HG02981 (cell line): ENCODE data around the gene PAM.
"Not testable (repeated sequence)": the region's sequence is repeated elsewhere in the genome, so short reads cannot be mapped to it uniquely, and the experiment has no call there.

Experiments used
- ATAC-seq: cut with Tn5 transposase; IDR thresholded peaks from one replicate; pipeline ENCODE4 v1.9.1; 2021; ENCODE audit warnings: mild to moderate bottlenecking, moderate library complexity; ENCODE audit not compliant: unreplicated experiment

PAM gene

GRCh38 chr5:102975457-102976182 lies 220.5 kb downstream of the PAM start:
- ATAC-seq, result no peak

DNA sequence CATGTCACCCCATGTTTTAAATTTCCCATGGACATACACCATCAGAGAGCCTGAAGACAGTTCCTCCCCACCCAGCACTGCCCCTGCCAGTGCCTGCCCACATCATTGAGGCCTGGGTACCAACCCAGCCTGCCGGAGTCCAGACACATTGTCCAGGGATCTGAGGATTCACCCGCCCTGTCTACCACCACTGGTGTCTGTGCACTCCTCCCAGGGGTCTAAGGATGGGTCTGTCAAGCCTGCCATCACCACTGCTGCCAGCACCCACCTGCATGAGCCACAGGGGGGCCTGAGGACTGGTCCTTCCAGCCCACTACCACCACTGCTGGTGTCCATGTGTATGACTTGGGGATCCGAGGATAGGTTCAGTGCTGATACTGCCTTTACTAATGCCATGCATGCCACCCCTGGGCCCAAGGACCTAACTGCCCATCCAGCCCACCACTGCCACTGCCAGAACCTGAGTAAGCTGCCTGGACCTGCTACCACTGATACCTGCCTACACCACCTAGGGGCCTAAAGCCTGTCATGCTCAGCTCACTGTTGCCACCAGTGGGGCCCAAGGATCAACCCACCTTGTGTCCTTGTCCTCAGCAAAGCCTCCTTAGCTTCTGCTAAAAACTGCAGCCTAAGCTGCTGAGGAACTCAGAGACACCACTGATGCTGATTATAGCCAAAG lies 227.0 kb downstream of the PAM start:
- ATAC-seq, result no peak

DNA sequence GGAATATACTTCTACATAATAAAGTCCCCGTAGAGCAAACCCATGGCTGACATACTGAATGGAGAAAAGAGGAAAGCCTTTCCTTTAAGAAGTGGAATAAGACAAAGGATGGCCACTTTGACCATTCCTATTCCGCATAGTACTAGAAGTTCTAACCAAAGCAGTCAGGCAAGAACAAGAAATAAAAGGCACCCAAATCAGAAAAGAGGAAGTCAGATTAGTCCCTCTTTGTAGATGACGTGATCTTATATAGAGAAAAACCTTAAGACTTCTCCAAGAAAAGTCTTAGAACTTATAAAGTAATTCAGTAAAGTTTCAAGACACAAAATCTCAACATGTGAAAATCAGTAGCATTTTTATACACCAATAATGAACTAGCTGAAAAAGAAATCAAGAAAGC lies 231.0 kb downstream of the PAM start:
- ATAC-seq, result no peak

DNA sequence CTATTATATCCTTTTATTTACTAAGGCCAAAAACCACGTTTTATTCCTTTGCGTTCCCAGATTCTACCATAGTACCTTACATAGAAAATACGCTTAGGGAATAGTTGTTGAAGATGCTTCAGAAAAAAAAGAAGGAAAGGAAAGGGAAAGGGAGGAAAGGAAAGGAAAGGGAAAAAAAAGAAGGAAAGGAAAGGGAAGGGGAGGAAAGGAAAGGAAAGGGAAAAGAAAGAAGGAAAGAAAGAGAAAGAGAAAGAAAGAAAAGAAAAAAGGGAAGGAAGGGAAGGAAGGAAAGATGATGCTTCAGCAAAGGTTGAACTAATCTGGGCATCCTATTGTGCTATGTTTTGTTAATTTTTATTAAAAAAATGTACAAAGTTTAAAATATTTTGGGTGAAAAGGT lies 233.4 kb downstream of the PAM start:
- ATAC-seq, result no peak

DNA sequence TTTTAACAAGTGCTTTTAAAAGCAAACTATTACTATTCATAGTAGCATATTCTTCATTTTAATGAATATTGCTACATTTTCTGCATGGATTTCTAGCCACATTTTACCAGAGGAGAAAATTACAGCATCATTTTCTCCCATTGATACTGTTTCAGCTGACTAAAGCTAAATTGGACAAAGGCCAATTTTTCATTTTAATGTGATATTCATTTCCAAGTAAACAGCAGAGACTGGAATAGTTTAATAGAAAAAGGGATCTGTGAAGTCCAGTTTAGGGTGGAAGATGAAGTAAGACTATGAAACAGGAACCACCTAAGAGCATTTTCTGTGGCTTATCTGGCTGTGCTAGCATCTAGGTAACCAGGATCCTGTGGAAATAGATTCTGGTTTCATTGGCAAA lies 236.7 kb downstream of the PAM start:
- no peak for ATAC-seq

- no peak for ATAC-seq
Observed at GRCh38 chr5:102996011-102996575, 241.0 kb downstream of the PAM start.

- no peak for ATAC-seq
Observed at GRCh38 chr5:102998224-102998623, 243.1 kb downstream of the PAM start.

DNA sequence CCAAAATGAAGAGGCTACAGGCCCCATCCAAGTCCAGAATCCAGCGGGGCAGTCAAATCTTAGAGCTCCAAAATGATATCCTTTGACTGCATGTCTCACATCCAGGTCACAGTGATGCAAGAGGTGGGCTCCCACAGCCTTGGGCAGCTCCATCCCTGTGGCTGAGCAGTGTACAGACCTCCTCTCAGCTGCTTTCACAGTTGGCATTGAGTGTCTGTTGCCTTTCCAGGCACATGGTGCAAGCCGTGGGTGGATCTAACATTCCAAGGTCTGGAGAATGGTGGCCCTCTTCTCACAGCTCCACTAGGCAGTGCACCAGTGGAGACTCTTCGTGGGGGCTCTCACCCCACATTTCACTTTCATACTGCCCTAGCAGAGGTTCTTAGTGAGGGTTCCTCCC lies 244.1 kb downstream of the PAM start:
- ATAC-seq, result no peak

DNA sequence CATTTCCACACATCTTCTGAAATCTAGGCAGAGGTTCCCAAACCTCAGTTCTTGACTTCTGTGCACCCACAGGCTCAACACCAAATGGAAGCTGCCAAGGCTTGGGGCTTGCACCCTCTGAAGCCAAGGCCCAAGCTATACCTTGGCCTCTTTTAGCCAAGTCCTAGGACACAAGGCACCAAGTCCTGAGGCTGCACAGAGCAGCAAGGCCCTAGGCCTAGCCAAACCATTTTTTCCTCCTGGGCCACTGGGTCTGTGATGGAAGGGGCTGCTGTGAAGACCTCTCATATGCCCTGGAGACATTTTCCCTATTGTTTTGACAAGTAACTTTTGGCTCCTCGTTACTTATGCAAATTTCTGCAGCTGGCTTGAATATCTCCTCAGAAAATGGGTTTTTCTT lies 244.5 kb downstream of the PAM start:
- not testable (repeated sequence) for ATAC-seq

- ATAC-seq, result no peak
Observed at GRCh38 chr5:103000089-103000488, 245.0 kb downstream of the PAM start.

DNA sequence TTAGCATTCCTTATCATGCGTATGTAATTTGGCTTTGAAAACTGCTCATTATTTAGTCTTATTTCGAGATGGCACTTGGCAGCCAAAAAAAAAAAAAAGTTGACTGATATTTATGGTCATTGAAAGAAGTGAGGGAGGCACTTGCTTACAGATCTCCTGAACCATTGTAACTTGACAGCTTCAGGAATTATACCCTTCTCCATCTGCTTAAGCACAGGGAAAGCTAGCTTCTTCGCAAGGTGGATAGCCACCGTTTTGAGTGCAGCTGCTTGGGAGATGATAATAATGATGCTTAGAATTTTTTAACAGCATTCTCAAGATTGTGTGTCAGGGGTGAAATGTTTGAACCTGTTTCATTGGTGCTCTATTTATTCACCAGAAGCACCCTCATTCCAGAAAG lies 248.8 kb downstream of the PAM start:
- ATAC-seq, result no peak

GRCh38 chr5:103005276-103005675 lies 250.2 kb downstream of the PAM start:
- ATAC-seq, result no peak

DNA sequence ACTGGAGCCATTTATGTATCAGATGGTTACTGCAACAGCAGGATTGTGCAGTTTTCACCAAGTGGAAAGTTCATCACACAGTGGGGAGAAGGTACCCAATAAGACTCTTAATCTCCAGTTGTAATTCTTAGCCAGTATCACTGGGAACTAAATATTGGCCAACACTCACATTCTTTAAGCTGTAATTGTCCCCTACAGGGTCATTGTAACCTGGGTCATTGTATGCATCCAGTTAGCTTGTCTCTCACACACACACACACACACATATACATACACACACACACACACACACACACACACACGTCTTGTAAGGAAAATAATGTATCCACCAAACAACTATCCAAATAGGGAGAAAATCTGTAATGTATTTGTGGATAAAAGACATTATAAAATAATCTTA lies 251.8 kb downstream of the PAM start:
- no peak for ATAC-seq

DNA sequence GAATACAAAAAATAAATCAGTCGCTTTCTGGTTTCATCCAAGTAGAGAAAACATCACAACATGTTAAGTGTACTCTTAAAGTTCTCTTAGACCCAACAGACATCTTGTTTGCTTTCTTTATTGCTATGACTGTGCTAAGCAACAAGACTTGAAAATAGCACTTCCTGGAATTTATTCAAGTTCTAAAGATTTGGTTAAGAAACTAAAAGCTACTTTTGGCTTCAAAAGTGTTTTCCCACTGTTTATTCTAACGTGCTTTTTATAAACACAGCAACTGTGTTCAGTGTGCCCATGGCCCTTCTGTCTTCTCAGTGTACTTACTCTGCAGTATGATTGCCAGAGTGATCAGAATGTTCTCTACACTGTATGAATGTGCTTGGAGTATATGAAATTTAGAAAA lies 255.1 kb downstream of the PAM start:
- no peak for ATAC-seq

DNA sequence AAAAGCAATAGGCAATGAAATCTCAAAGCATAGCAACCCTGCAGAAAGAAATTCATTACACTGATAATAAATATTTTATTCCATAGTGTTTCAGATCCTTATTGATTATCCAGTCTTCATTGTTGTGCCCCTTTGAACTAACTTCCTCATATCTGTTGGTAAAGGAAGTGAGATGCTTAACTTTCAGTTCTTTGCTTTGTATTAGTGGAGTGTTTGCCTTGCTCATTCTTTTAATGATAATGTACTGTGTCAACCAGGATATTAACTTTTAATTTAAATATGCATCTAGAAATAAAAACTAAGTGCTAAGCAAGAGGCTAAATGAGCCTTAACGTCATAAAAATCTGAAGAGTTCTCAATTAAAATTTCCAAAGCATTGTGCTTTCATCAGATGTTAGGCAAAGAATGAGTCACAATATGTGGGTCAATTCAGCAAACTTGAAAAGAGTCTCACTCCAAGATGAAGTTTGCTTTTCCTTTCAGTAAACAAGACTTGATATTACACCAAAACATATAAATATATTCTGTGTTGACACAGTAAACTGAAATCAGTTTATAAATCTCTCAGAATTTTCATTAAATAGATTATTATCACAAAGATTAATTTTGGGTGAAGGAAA lies 258.9 kb downstream of the PAM start:
- ATAC-seq, result no peak

- no peak for ATAC-seq
Observed at GRCh38 chr5:103014983-103015382, 259.9 kb downstream of the PAM start.

DNA sequence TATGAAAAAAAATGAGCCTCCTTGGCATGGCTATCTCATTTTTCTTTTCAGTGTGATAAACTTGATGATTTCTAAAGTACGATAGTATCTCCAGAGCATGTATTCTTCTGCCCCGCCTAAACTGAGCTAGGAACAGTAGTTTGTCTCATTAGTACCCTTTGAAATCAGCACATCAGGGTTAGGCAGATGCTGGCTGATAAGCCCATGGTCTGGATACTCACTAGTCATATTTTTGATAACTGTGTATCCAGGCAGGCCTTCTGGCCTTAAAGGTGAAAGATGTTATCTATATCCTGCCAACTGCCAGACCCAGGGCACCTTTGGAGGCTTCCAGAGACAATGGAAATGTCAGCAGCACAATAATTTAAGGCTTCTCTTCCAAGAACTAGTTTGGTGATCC lies 261.1 kb downstream of the PAM start:
- ATAC-seq, result no peak

- no peak for ATAC-seq
Observed at GRCh38 chr5:103019804-103020203, 264.7 kb downstream of the PAM start.

- ATAC-seq, result peak; percentile 99
Observed at GRCh38 chr5:103021314-103021713, 266.2 kb downstream of the PAM start.

- ATAC-seq, result no peak
Observed at GRCh38 chr5:103027267-103027666, 272.2 kb downstream of the PAM start.

DNA sequence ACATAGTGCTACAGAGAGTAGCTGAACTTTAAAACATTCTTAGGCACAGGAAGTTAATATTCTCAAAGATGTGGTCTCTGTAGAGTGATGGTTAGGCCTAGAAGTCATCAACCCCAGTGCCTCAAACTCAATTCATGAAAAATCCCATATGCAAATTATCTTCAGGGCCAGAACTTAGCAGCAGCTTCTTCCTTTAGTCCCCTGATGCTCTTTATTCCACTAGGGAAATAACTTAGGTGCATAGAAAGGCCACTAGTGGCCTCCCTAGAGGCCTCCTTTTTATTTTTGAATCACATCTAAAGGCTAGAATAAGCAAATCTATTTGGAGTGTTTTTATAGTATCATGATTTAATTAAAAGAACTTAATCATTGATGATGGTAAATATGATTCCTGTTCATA lies 276.5 kb downstream of the PAM start:
- ATAC-seq, result no peak

GRCh38 chr5:103033696-103034095 lies 278.6 kb downstream of the PAM start:
- no peak for ATAC-seq
